H1 (cell line): ENCODE measurements around the gene RAB11FIP3. TPM values are rescaled to one million over a fixed set of nuclear protein-coding genes. Genes with fewer than 3 reads are reported as not detected.

Experiments used
- CTCF ChIA-PET: fragments of 300-600 bp; sonication (Branson Sonifier 250); formaldehyde crosslinking; loops from one replicate; lab custom pipeline; 2021; ENCODE audit not compliant: partially characterized antibody; lab: Charles Lee
- POLR2A ChIA-PET: fragments of 300-600 bp; sonication (Branson Sonifier 250); formaldehyde crosslinking; loops from one replicate; lab custom pipeline; 2021; ENCODE audit warnings: inconsistent platforms; ENCODE audit not compliant: partially characterized antibody; lab: Charles Lee
- DNase-seq, 2 experiments: peaks; one replicate each; pipeline versions ENCODE4 v3.0.0 to v3.0.0-alpha.2; 2010 to 2022; ENCODE audit warnings: low spot score in 2 of 2, low read depth in 1 of 2, mixed read lengths in 1 of 2
- FAIRE-seq: peaks from 2 replicates; lab custom pipeline; 2011; peaks lifted over from hg19 to GRCh38; lab: Jason Lieb, UNC
- H2AFZ ChIP-seq: 2 replicates; pipeline ENCODE4 v1.8.1; 2012; ENCODE audit warnings: low read length, inconsistent platforms
- H2AK5ac ChIP-seq: 2 replicates; pipeline ENCODE4 v1.6.1; 2013; ENCODE audit warnings: low read depth, low read length
- H2BK120ac ChIP-seq: replicated peaks from 2 replicates; pipeline ENCODE3; 2013; ENCODE audit warnings: low read depth, low read length, inconsistent platforms
- H2BK12ac ChIP-seq: 2 replicates; pipeline ENCODE4 v1.6.1; 2013; ENCODE audit warnings: low read depth, low read length
- H2BK15ac ChIP-seq: 2 replicates; pipeline ENCODE4 v1.6.1; 2013; ENCODE audit warnings: low read length
- H2BK20ac ChIP-seq: 2 replicates; pipeline ENCODE4 v1.6.1; 2013; ENCODE audit warnings: low read length
- H2BK5ac ChIP-seq: 2 replicates; pipeline ENCODE4 v1.6.1; 2013; ENCODE audit warnings: low read depth, low read length
- H3K14ac ChIP-seq: 2 replicates; pipeline ENCODE4 v1.6.1; 2013; ENCODE audit warnings: inconsistent platforms; ENCODE audit not compliant: insufficient read length
- H3K18ac ChIP-seq: 2 replicates; pipeline ENCODE4 v1.6.1; 2013; ENCODE audit warnings: low read length; ENCODE audit errors: extremely low read depth
- H3K23ac ChIP-seq: 2 replicates; pipeline ENCODE4 v1.6.1; 2013; ENCODE audit warnings: inconsistent platforms; ENCODE audit not compliant: insufficient read length
- H3K23me2 ChIP-seq: 2 replicates; pipeline ENCODE4 v1.6.1; 2013; ENCODE audit warnings: low read depth, low read length
- H3K27ac ChIP-seq: 2 replicates; pipeline ENCODE4 v1.6.1; 2011; ENCODE audit warnings: low read depth, low read length, inconsistent platforms
- H3K27me3 ChIP-seq, 4 experiments: replicated peaks in 1 of 4; 1 replicate in 1 of 4; 2 replicates in 3 of 4; pipeline versions ENCODE4 v1.6.1 to v1.8.1; 2011 to 2013; ENCODE audit warnings: low read length in 3 of 4, mild to moderate bottlenecking in 3 of 4, inconsistent platforms in 2 of 4, mixed read lengths in 2 of 4, moderate library complexity in 1 of 4; ENCODE audit not compliant: control insufficient read depth in 3 of 4, insufficient read depth in 3 of 4; ENCODE audit errors: extremely low read depth in 1 of 4
- H3K36me3 ChIP-seq, 4 experiments: 2 replicates each; pipeline versions ENCODE4 v1.6.1 to v1.8.1; 2011 to 2013; ENCODE audit warnings: mild to moderate bottlenecking in 4 of 4, low read length in 3 of 4, moderate library complexity in 2 of 4, control low read depth in 1 of 4, inconsistent platforms in 1 of 4; ENCODE audit not compliant: insufficient read depth in 4 of 4, control insufficient read depth in 2 of 4
- H3K4ac ChIP-seq: replicated peaks from 2 replicates; pipeline ENCODE3; 2013; ENCODE audit warnings: low read length, low read depth, mixed read lengths, inconsistent platforms; ENCODE audit not compliant: insufficient read length
- H3K4me1 ChIP-seq, 4 experiments: replicated peaks in 1 of 4; 1 replicate in 1 of 4; 2 replicates in 3 of 4; pipeline versions ENCODE4 v1.6.1 to v1.8.1; 2011 to 2013; ENCODE audit warnings: low read length in 3 of 4, inconsistent platforms in 2 of 4, mixed read lengths in 1 of 4; ENCODE audit not compliant: insufficient read depth in 4 of 4, control insufficient read depth in 3 of 4
- H3K4me2 ChIP-seq, 2 experiments: 2 replicates each; pipeline versions ENCODE4 v1.6.1 to v1.8.1; 2011 to 2013; ENCODE audit warnings: low read depth in 2 of 2, low read length in 2 of 2, control low read depth in 1 of 2, inconsistent platforms in 1 of 2, mild to moderate bottlenecking in 1 of 2; ENCODE audit not compliant: insufficient read depth in 1 of 2
- H3K4me3 ChIP-seq, 4 experiments: fragments of 200-600, 300-600 bp in 1 of 4; sonication (generic), shearing (Covaris generic), sonication (Bioruptor Twin) in 1 of 4; 2 replicates each; pipeline versions ENCODE4 v1.5.1 to v1.8.1; 2011 to 2016; ENCODE audit warnings: low read length in 4 of 4, low read depth in 3 of 4, control low read depth in 2 of 4, inconsistent platforms in 2 of 4, mild to moderate bottlenecking in 2 of 4, mixed read lengths in 1 of 4, moderate library complexity in 1 of 4; ENCODE audit not compliant: insufficient read depth in 2 of 4; ENCODE audit errors: extremely low read depth in 1 of 4
- H3K56ac ChIP-seq: replicated peaks from 2 replicates; pipeline ENCODE3; 2013; ENCODE audit warnings: low read depth, mild to moderate bottlenecking, mixed read lengths, low read length, inconsistent platforms; ENCODE audit not compliant: insufficient read length
- H3K79me1 ChIP-seq: 2 replicates; pipeline ENCODE4 v1.6.1; 2013; ENCODE audit warnings: low read depth, low read length, control low read depth
- H3K79me2 ChIP-seq, 2 experiments: 2 replicates each; pipeline versions ENCODE4 v1.6.1 to v1.8.1; 2012 to 2013; ENCODE audit warnings: low read length in 2 of 2, mild to moderate bottlenecking in 2 of 2, inconsistent platforms in 1 of 2; ENCODE audit not compliant: insufficient read depth in 2 of 2, control insufficient read depth in 1 of 2
- H3K9ac ChIP-seq, 4 experiments: replicated peaks in 1 of 4; 1 replicate in 1 of 4; 2 replicates in 3 of 4; pipeline versions ENCODE4 v1.6.1 to v1.8.1; 2011 to 2013; ENCODE audit warnings: low read depth in 3 of 4, low read length in 3 of 4, control low read depth in 2 of 4, mild to moderate bottlenecking in 2 of 4, moderate library complexity in 2 of 4, inconsistent platforms in 1 of 4; ENCODE audit errors: extremely low read depth in 1 of 4
- H3K9me3 ChIP-seq, 2 experiments: 2 replicates each; pipeline versions ENCODE4 v1.6.1 to v1.8.1; 2012 to 2013; ENCODE audit warnings: mild to moderate bottlenecking in 2 of 2, moderate library complexity in 2 of 2, control low read depth in 1 of 2, inconsistent platforms in 1 of 2, low read depth in 1 of 2, low read length in 1 of 2, mixed read lengths in 1 of 2; ENCODE audit not compliant: insufficient read depth in 2 of 2
- H4K20me1 ChIP-seq, 2 experiments: replicated peaks in 1 of 2; 2 replicates each; pipeline versions ENCODE3 to v1.8.1; 2011 to 2013; ENCODE audit warnings: inconsistent platforms in 2 of 2, low read length in 2 of 2, mild to moderate bottlenecking in 1 of 2; ENCODE audit not compliant: insufficient read depth in 2 of 2, control insufficient read depth in 1 of 2
- H4K5ac ChIP-seq: 2 replicates; pipeline ENCODE4 v1.6.1; 2013; ENCODE audit warnings: low read length, low read depth, mixed read lengths, inconsistent platforms; ENCODE audit not compliant: insufficient read length
- H4K8ac ChIP-seq: 2 replicates; pipeline ENCODE4 v1.8.0; 2013; ENCODE audit warnings: mild to moderate bottlenecking, moderate library complexity, low read length, inconsistent platforms; ENCODE audit not compliant: insufficient read depth; ENCODE audit errors: extremely low read depth
- H4K91ac ChIP-seq: replicated peaks from 2 replicates; pipeline ENCODE3; 2013; ENCODE audit warnings: low read length, mixed read lengths, inconsistent platforms; ENCODE audit not compliant: insufficient read length
- BRCA1 ChIP-seq: IDR thresholded peaks from 2 replicates; pipeline ENCODE4 v1.6.1; 2012; ENCODE audit warnings: low read depth, low read length, improper control_type of control experiment
- CBX8 ChIP-seq: fragments of 300-800, 300-1000 bp; sonication (generic); IDR thresholded peaks from 2 replicates; pipeline ENCODE4 v1.7.1; 2016; ENCODE audit warnings: low read depth, low read length, borderline replicate concordance
- CHD2 ChIP-seq: IDR thresholded peaks from 2 replicates; pipeline ENCODE4 v1.6.1; 2012; ENCODE audit warnings: low read length, improper control_type of control experiment
- GABPA ChIP-seq: IDR thresholded peaks from 2 replicates; pipeline ENCODE4 v1.6.1; 2011; ENCODE audit warnings: mild to moderate bottlenecking, low read length, moderate library complexity, borderline replicate concordance; ENCODE audit not compliant: insufficient read depth
- GTF2F1 ChIP-seq: IDR thresholded peaks from 2 replicates; pipeline ENCODE4 v1.6.1; 2012; ENCODE audit warnings: low read depth, low read length, improper control_type of control experiment, borderline replicate concordance
- KDM4A ChIP-seq: IDR thresholded peaks from one replicate; pipeline ENCODE4 v1.7.1; 2012; ENCODE audit warnings: low read depth, mild to moderate bottlenecking, moderate library complexity, low read length, inconsistent platforms; ENCODE audit not compliant: severe bottlenecking
- PHF8 ChIP-seq: fragments of 200-600 bp; sonication (generic); conservative IDR thresholded peaks from 2 replicates; pipeline ENCODE4 v1.7.1; 2012; ENCODE audit warnings: low read depth, mild to moderate bottlenecking, inconsistent platforms, low read length, moderate library complexity
- POLR2A ChIP-seq, 2 experiments: IDR thresholded peaks; 1 replicate in 1 of 2; 2 replicates in 1 of 2; pipeline ENCODE4 v1.6.1; 2011; ENCODE audit warnings: low read depth in 2 of 2, low read length in 2 of 2, mild to moderate bottlenecking in 2 of 2; ENCODE audit errors: control extremely low read depth in 1 of 2
- SAP30 ChIP-seq: fragments of 300-600 bp; sonication (generic); IDR thresholded peaks from 2 replicates; pipeline ENCODE4 v1.7.1; 2012; ENCODE audit warnings: low read length, moderate library complexity, mild to moderate bottlenecking, inconsistent platforms; ENCODE audit not compliant: insufficient read depth, insufficient replicate concordance
- SIN3A ChIP-seq, 2 experiments: IDR thresholded peaks in 1 of 2; conservative IDR thresholded peaks in 1 of 2; 2 replicates each; pipeline ENCODE4 v1.6.1; 2011 to 2012; ENCODE audit warnings: low read length in 2 of 2, improper control_type of control experiment in 1 of 2, low read depth in 1 of 2, mild to moderate bottlenecking in 1 of 2
- SP1 ChIP-seq: IDR thresholded peaks from 2 replicates; pipeline ENCODE4 v1.6.1; 2011; ENCODE audit warnings: low read depth, low read length
- SP4 ChIP-seq: IDR thresholded peaks from 2 replicates; pipeline ENCODE4 v1.6.1; 2012; ENCODE audit warnings: low read length, inconsistent platforms
- TAF1 ChIP-seq: IDR thresholded peaks from 2 replicates; pipeline ENCODE4 v1.6.1; 2011; ENCODE audit warnings: mild to moderate bottlenecking, low read depth, low read length
- WGBS, 2 experiments: shearing (Covaris generic) in 1 of 2; methylation state at CpG; one replicate each; pipeline versions ENCODE4 v1.1.6 to v1.1.7; 2013 to 2015; ENCODE audit warnings: low lambda C conversion rate in 2 of 2, mixed read lengths in 2 of 2, inconsistent platforms in 1 of 2, low coverage in 1 of 2, missing lambda C conversion rate in 1 of 2; ENCODE audit not compliant: insufficient replicate concordance in 2 of 2, insufficient coverage in 1 of 2, insufficient read length in 1 of 2; ENCODE audit errors: extremely low coverage in 1 of 2, missing lambda C conversion rate in 1 of 2; 5-methylcytosine and 5-hydroxymethylcytosine counted together
- polyA plus RNA-seq, 7 experiments: library from polyadenylated mRNA; depleted of rRNA in 3 of 7; stranded (reverse) in 5 of 7; unstranded in 2 of 7; fragments of >200 nt in 5 of 7; fragments of 200-250 nt in 2 of 7; gene quantifications; 1 replicate in 5 of 7; 2 replicates in 1 of 7; 4 replicates in 1 of 7; pipeline versions ENCODE4 v1.2.1 to v1.2.3, GENCODE V29; 2011 to 2013; ENCODE audit warnings: missing spikeins in 2 of 7, mixed read lengths in 2 of 7
- total RNA-seq: library from RNA; stranded (reverse); fragmentation: NEBNext Ultra II Directional; extraction: Animal tissue kit (Norgen Biotek cat#: 25700); gene quantifications from 2 replicates; pipeline ENCODE4 v1.2.1, GENCODE V29; 2021
- TF ChIP-seq, protein P1 (sequence below): IDR thresholded peaks from 2 replicates; pipeline ENCODE4 v1.6.1; 2012; ENCODE audit warnings: inconsistent platforms

Gene RAB11FIP3
- total and polyA plus RNA-seq, 2 of the 8 experiments (the other 6 are each of a cell fraction or from before 2014, with no cell fraction given) = 9.3 to 35.2 TPM

GRCh38 chr16:441447-441846 lies 16.0 kb downstream of the RAB11FIP3 start:
- Histone ChIP-seq H3K27me3 (no peaks in the 10 kb centered on the region), H2BK20ac (no peak overlapping the region), H3K23ac (no peak overlapping the region), H4K91ac (no peak overlapping the region), H3K56ac (no peak overlapping the region), H3K18ac (no peak overlapping the region), H3K27ac (no peak overlapping the region), H3K14ac (no peak overlapping the region), H3K4me3 (no peak overlapping the region), H3K4me1 (no peaks in the 10 kb centered on the region), H4K5ac (no peak overlapping the region), H2AK5ac (no peak overlapping the region), H3K23me2 (no peaks in the 10 kb centered on the region), H2BK120ac (no peak overlapping the region), H3K79me1 (peaks cover 3% of the 10 kb centered on the region), H4K20me1 (peaks cover 0 to 9% of the 10 kb centered on the region in 2 experiments), H3K9me3 (no peaks in the 10 kb centered on the region), H3K4ac (no peak overlapping the region), H4K8ac (no peak overlapping the region), H3K9ac (no peak overlapping the region), H2AFZ (no peak overlapping the region), H2BK12ac (no peak overlapping the region), H2BK5ac (no peak overlapping the region), H3K79me2 (peaks cover 0 to 24% of the 10 kb centered on the region in 2 experiments; a peak in 2 of 4 replicates), H2BK15ac (no peak overlapping the region), H3K36me3 (no peaks in the 10 kb centered on the region), H3K4me2 (no peak overlapping the region)
- DNase-seq (no peak), FAIRE-seq (no peak)
- CTCF ChIA-PET = interaction anchor here (1.3 to 1.8 kb wide), 3 partner anchors 25 to 49 kb away, joined by 3 to 6 read pairs (median 5); no protein-coding TSS in a partner anchor
- POLR2A ChIA-PET = interaction anchor here (1.4 kb wide), 1 partner anchor 50 kb away, joined by 3 read pairs; no protein-coding TSS in a partner anchor
- 88% methylated on average over 6 of the region's 6 CpGs; no CpG with 5 or more reads in 1 of the 2 experiments for WGBS, 2 experiments
- TF ChIP-seq KDM4A (no peak), POLR2A (IDR thresholded peaks at IDR 0.05; ENCODE audit: control extremely low read depth in 1 of 2, low read depth in 2 of 2, low read length in 2 of 2) (no peak), SIN3A (conservative IDR thresholded peaks at IDR 0.05 in 1 of 2, IDR thresholded peaks at IDR 0.05 in 1 of 2; ENCODE audit: low read depth in 1 of 2, low read length in 2 of 2) (no peak), TAF1 (no peak), CHD2 (no peak), CBX8 (no peak), GTF2F1 (no peak), BRCA1 (no peak), PHF8 (no peak), SAP30 (no peak), GABPA (no peak), SP1 (no peak), SP4 (no peak)
- TF ChIP-seq, protein P1, sequence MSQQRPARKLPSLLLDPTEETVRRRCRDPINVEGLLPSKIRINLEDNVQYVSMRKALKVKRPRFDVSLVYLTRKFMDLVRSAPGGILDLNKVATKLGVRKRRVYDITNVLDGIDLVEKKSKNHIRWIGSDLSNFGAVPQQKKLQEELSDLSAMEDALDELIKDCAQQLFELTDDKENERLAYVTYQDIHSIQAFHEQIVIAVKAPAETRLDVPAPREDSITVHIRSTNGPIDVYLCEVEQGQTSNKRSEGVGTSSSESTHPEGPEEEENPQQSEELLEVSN = no peak
